Brain microvascular endothelial cell (primary cell): ENCODE data around the gene PARVG.

Experiments
- DNase-seq: peaks from one replicate; pipeline ENCODE4 v3.0.0-alpha.2; 2020
- H3K27ac ChIP-seq: fragments of 250-450 bp; sonication (Bioruptor Pico); 2 replicates; pipeline ENCODE4 v1.5.1; 2020; ENCODE audit warnings: mild to moderate bottlenecking, moderate library complexity
- H3K27me3 ChIP-seq: fragments of 250-450 bp; sonication (Bioruptor Pico); replicated peaks from 2 replicates; pipeline ENCODE4 v1.5.1; 2020; ENCODE audit warnings: mild to moderate bottlenecking
- H3K36me3 ChIP-seq: fragments of 250-450 bp; sonication (Bioruptor Pico); replicated peaks from 2 replicates; pipeline ENCODE4 v1.5.1; 2020; ENCODE audit warnings: mild to moderate bottlenecking
- H3K4me3 ChIP-seq: 2 replicates; pipeline ENCODE4 v1.5.1; 2011; ENCODE audit warnings: low read depth, mild to moderate bottlenecking, control low read depth, low read length, moderate library complexity
- in situ Hi-C: cut with HindIII; loops from 2 replicates; pipeline ENCODE4 v1.10.0; 2017; ENCODE audit warnings: low sequenced_read_pairs, low pct_ligation_motif_present
- TF ChIP-seq, protein P1 (sequence below): IDR thresholded peaks from 2 replicates; pipeline ENCODE4 v1.5.1; 2011; ENCODE audit warnings: low read depth, mild to moderate bottlenecking, moderate library complexity, low read length, control low read depth, inconsistent platforms; ENCODE audit errors: missing control alignments

The PARVG gene

DNA sequence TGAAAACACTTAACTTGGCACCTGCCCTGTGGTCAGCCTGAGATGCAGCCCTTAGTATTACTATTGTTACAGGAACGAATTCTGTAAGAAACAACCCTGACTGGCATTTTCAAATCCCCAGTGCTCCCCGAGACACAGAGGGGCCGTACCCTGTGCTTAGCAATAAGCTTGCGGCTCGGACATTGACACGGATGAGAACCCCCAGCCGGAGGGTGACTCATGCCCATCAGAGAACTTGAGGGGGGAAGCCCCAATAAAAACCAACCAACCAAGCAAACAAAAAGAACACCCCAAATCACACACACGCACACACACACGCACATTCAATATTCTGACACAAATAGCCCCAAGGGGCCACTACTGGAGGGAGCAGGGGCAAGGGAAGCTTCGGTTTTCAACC is 68.2 kb downstream of the PARVG start:
- no peaks in the 10 kb centered on the region for H3K27me3 ChIP-seq
- TF ChIP-seq, protein P1, sequence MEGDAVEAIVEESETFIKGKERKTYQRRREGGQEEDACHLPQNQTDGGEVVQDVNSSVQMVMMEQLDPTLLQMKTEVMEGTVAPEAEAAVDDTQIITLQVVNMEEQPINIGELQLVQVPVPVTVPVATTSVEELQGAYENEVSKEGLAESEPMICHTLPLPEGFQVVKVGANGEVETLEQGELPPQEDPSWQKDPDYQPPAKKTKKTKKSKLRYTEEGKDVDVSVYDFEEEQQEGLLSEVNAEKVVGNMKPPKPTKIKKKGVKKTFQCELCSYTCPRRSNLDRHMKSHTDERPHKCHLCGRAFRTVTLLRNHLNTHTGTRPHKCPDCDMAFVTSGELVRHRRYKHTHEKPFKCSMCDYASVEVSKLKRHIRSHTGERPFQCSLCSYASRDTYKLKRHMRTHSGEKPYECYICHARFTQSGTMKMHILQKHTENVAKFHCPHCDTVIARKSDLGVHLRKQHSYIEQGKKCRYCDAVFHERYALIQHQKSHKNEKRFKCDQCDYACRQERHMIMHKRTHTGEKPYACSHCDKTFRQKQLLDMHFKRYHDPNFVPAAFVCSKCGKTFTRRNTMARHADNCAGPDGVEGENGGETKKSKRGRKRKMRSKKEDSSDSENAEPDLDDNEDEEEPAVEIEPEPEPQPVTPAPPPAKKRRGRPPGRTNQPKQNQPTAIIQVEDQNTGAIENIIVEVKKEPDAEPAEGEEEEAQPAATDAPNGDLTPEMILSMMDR, result no peak
- DNase-seq, result no peak
- in situ Hi-C loops, result no loop called here
- H3K27ac ChIP-seq, result no peak overlapping the region
- H3K36me3 ChIP-seq, result no peaks in the 10 kb centered on the region
- no peak overlapping the region for H3K4me3 ChIP-seq

DNA sequence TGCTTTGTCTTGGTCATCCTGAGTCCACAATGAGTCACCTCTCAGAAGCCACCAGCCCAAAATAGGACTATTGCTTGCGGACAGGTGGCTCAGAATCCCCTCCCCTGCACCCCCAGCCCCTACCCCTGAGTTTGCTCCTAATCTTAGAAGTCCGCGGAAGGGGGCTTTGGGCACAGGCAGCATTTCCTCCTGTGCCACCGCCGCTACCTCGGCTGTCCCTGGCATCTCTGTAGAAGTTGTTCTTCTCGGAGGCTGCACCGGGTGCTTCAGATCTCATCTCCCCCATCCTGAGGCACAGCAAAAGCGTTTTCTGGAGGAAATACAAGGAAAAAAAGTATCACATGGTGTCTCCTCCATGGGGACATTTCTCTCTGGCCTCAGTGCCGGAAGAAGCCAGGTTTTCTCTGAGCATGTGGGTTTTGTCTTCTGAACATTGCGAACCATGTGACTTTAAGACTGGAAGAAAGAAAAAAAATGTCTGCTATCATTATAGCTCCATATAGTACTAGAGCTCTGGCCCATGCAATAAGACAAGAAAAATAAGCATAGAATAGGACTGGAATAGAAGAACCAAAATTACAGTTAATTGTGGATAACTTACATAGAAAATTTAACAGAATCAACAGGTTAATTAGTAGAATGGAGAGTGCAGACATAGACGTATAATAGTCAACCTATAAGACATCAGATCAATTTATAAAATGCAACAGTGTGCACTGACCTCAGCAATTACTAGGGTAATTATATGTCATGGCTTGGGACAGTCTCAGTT is 68.8 kb downstream of the PARVG start:
- DNase-seq, result no peak
- Histone ChIP-seq H3K36me3 (no peaks in the 10 kb centered on the region), H3K27ac (no peak overlapping the region), H3K27me3 (no peaks in the 10 kb centered on the region), H3K4me3 (no peak overlapping the region)
- in situ Hi-C loops, result no loop called here
- TF ChIP-seq, protein P1, result no peak

DNA sequence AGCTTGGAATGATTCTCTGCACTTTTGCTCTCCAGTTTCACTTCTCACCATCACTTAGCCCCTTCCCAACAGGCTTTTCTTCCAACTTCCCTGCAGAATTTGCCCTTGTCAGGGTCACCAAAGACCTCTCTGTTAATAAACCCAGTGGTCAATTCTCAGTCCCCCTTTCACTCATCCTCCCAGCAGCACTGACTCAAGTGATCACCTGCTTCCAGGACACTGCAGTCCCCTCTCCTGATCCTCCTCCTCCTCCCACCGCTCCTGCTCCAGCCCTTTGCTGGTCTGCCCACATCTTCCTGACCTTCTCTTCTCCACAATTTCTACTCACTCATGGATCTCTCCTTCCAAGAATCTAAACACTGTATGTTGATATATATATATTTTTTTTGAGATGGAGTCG is 74.1 kb downstream of the PARVG start:
- Histone ChIP-seq H3K27ac (no peak overlapping the region), H3K27me3 (peaks cover 2% of the 10 kb centered on the region), H3K4me3 (no peak overlapping the region), H3K36me3 (no peaks in the 10 kb centered on the region)
- no peak for DNase-seq
- TF ChIP-seq, protein P1, result no peak
- in situ Hi-C loops, result no loop called here

DNA sequence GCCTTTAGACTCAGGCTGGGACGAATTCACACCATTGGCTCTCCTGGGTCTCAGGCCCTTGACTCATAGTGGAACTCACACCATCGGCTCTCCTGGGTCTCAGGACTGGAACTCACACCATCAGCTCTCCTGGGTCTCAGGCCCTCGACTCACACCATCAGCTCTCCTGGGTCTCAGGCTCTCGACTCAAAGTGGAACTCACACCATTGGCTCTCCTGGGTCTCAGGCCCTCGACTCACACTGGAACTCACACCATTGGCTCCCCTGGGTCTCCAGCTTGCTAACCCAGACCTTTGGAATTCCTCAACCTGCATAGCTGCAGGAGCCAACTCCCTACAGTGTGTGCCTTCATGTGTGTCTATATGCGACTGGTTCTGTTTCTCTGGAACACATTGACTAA is 75.4 kb downstream of the PARVG start:
- peaks cover 2% of the 10 kb centered on the region for H3K27me3 ChIP-seq
- no peak for DNase-seq
- no peak overlapping the region for H3K4me3 ChIP-seq
- TF ChIP-seq, protein P1, result no peak
- no peak overlapping the region for H3K27ac ChIP-seq
- H3K36me3 ChIP-seq, result no peaks in the 10 kb centered on the region
- in situ Hi-C loops, result no loop called here

DNA sequence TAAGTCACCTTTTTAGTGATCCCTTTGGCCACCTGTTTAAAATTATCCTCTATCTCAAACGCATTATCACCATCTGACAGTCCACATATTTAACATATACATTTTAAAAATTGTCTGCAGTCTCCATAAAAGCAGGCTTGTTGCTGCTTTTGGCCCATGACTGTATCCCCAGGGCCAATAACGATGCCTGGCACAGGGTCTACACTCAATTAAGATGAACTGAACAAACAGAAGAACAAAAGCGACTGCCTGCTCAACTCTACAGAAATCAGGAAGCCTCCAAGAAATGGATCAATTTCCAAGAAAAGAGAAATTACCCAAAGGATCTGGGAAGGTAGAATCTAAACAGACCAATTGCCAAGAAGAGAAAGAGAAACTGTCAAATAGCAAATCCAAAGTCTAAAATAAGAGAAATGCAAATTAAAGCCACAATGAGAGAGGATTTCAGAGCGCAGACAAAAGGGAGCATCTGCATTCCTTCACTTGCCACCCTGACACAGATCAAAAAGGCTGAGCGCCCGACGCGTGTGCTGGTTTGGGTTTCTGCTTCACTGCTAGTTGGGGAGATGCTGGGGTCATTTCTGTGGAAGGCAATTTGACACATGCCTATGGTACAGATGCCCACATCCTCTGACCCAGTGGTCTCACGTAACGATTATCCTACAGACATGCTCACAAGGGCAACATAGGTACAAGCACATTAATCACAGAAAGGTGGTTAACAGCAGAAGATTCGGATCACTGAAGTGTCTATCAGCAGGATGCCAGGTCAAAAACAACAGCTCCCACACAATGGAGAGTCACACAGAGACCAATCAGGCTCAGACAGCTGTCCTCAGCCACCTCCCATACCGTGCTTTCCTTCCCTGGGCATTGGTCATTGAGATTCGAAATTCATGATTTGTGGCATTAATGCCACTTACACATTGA is 76.1 kb downstream of the PARVG start:
- TF ChIP-seq, protein P1, result no peak
- H3K36me3 ChIP-seq, result no peaks in the 10 kb centered on the region
- H3K4me3 ChIP-seq, result no peak overlapping the region
- peaks cover 2% of the 10 kb centered on the region for H3K27me3 ChIP-seq
- H3K27ac ChIP-seq, result no peak overlapping the region
- in situ Hi-C loops, result no loop called here
- no peak for DNase-seq
